ENCODE results near the gene IFIT5. TPM values are rescaled to one million over a fixed set of nuclear protein-coding genes. Genes with fewer than 3 reads are reported as not detected.

Gene IFIT5
- total RNA-seq, 1 experiment from 2014 or later: 10.7 TPM

- TF ChIP-seq CTCF (conservative IDR thresholded peaks at IDR 0.05; ENCODE audit: low read depth, low read length) (peak; percentile 78), EZH2phosphoT487 (IDR thresholded peaks at IDR 0.05; ENCODE audit: borderline replicate concordance, low read length) (no peak)
- Histone ChIP-seq H3K4me2 (ENCODE audit: low read length) (peak overlapping the region; percentile 66; the same call in 1 of the 2 replicates), H3K9me3 (ENCODE audit: low read length) (no peaks in the 10 kb centered on the region), H3K27ac (ENCODE audit: low read length) (no peak overlapping the region), H3K4me1 (ENCODE audit: insufficient read depth, low read length) (peaks cover 26% of the 10 kb centered on the region), H3F3A (ENCODE audit: low read length, unreplicated experiment) (no peaks in the 10 kb centered on the region), H3K9ac (ENCODE audit: low read length) (no peak overlapping the region), H3K9me2 (replicated peaks; ENCODE audit: low read length) (no peaks in the 10 kb centered on the region), H4K20me1 (ENCODE audit: low read length) (no peaks in the 10 kb centered on the region), H3K36me3 (ENCODE audit: low read depth, low read length) (no peaks in the 10 kb centered on the region), H3K79me2 (ENCODE audit: low read length) (no peaks in the 10 kb centered on the region), H3K4me3 (ENCODE audit: low read length) (no peak overlapping the region), H2AFZ (ENCODE audit: low read length) (0 out of 2 replicates have a peak overlapping the region, but pooled peaks have one; percentile 11), H3K27me3 (ENCODE audit: low read length) (no peaks in the 10 kb centered on the region)
- peak; percentile 70 for ATAC-seq
- BruUV-seq (replicated peaks): no TSS peak
- intact Hi-C loops (cut with micrococcal nuclease): loop anchor here (1.0 to 5.0 kb wide), 5 partner anchors 40 to 276 kb away; partner anchors contain the start of gene KIF20B
- POLR2A ChIA-PET (ENCODE audit: unreplicated experiment): no interaction called here
- peak; percentile 74 for DNase-seq
- CTCF ChIA-PET: interaction anchor here (0.7 kb wide), 1 partner anchor 275 kb away, joined by 4 read pairs; no protein-coding TSS in a partner anchor
Measured at GRCh38 chr10:89426230-89426868, 12.0 kb downstream of the IFIT5 start.

GRCh38 chr10:89427629-89428028, 13.3 kb downstream of the IFIT5 start:
- intact Hi-C loops (cut with micrococcal nuclease): loop anchor here (2.0 to 5.0 kb wide), 3 partner anchors 39 to 275 kb away; partner anchors contain the start of gene KIF20B
- Histone ChIP-seq H4K20me1 (ENCODE audit: low read length) (no peaks in the 10 kb centered on the region), H3K4me2 (ENCODE audit: low read length) (peak overlapping the region; percentile 66)

More at GRCh38 chr10:89427629-89428028, 13.3 kb downstream of the IFIT5 start:
- no peaks in the 10 kb centered on the region for H3K36me3 ChIP-seq (ENCODE audit: low read depth, low read length)
- ATAC-seq (peak; percentile 83), DNase-seq (peak; percentile 71)
- no peaks in the 10 kb centered on the region for H3K9me3 ChIP-seq (ENCODE audit: low read length)
- H3F3A ChIP-seq (ENCODE audit: low read length, unreplicated experiment): no peaks in the 10 kb centered on the region
- BruUV-seq (replicated peaks): no TSS peak
- no peaks in the 10 kb centered on the region for H3K27me3 ChIP-seq (ENCODE audit: low read length)
- no peaks in the 10 kb centered on the region for H3K9me2 ChIP-seq (replicated peaks; ENCODE audit: low read length)
- H3K4me1 ChIP-seq (ENCODE audit: insufficient read depth, low read length): peaks cover 36% of the 10 kb centered on the region
- no peak for TF ChIP-seq CTCF (conservative IDR thresholded peaks at IDR 0.05; ENCODE audit: low read depth, low read length)
- TF ChIP-seq EZH2phosphoT487 (IDR thresholded peaks at IDR 0.05; ENCODE audit: borderline replicate concordance, low read length): no peak
- TF ChIP-seq EZH2 (IDR thresholded peaks at IDR 0.05; ENCODE audit: low read length, unreplicated experiment): no peak
- H3K27ac ChIP-seq (ENCODE audit: low read length): 0 out of 2 replicates have a peak overlapping the region, but pooled peaks have one; percentile 0
- ChIA-PET CTCF (no interaction called here), POLR2A (ENCODE audit: unreplicated experiment) (no interaction called here)
- H3K9ac ChIP-seq (ENCODE audit: low read length): no peak overlapping the region
- H3K4me3 ChIP-seq (ENCODE audit: low read length): no peak overlapping the region; the same call in 1 of the 2 replicates
- H3K79me2 ChIP-seq (ENCODE audit: low read length): no peaks in the 10 kb centered on the region
- no peak overlapping the region for H2AFZ ChIP-seq (ENCODE audit: low read length)
